HepG2 (cell line): ENCODE data around the gene CMA1. TPM values are rescaled to one million over a fixed set of nuclear protein-coding genes. Genes with fewer than 3 reads are reported as not detected.
"Not testable (repeated sequence)": the region's sequence is repeated elsewhere in the genome, so short reads cannot be mapped to it uniquely, and the experiment has no call there.

ENCODE experiments used
- ATAC-seq: fragments of 200-7000 bp; cut with Tn5 transposase; 3 replicates; pipeline ENCODE4 v1.9.1; 2020; ENCODE audit warnings: mild to moderate bottlenecking, moderate library complexity
- BruUV-seq: library from RNA; stranded (reverse); fragments of 400-500 nt; replicated peaks from 2 replicates; lab custom pipeline; 2021; lab: Mats Ljungman, UMichigan
- CTCF ChIA-PET: fragments of 300-600 bp; formaldehyde crosslinking; extraction: SDS; loops from one replicate; lab custom pipeline; 2021; ENCODE audit warnings: low total read pairs, inconsistent platforms, low intra/inter-chr PET ratio; lab: Yijun Ruan, JAX
- POLR2A ChIA-PET: fragments of 350-600 bp; sonication (Branson Sonifier 250); formaldehyde crosslinking; loops from one replicate; lab custom pipeline; 2020; ENCODE audit warnings: antibody characterized with exemption, inconsistent platforms; lab: Yijun Ruan, JAX
- DNase-seq: peaks from one replicate; pipeline ENCODE4 v3.0.0-alpha.2; 2015; ENCODE audit warnings: low spot score
- FAIRE-seq: peaks from 3 replicates; lab custom pipeline; 2011; peaks lifted over from hg19 to GRCh38; lab: Jason Lieb, UNC
- H2AFZ ChIP-seq: one replicate; pipeline ENCODE4 v1.6.1; 2011; ENCODE audit warnings: low read length, inconsistent platforms
- H3K27ac ChIP-seq: fragments of 300-600 bp; 3 replicates; pipeline ENCODE4 v1.8.0; 2011; ENCODE audit warnings: mixed run types, mild to moderate bottlenecking, mixed read lengths, low read length, inconsistent platforms; ENCODE audit not compliant: insufficient read depth; ENCODE audit errors: extremely low read length
- H3K27me3 ChIP-seq, 2 experiments: fragments of 200-600 bp in 1 of 2; 2 replicates in 1 of 2; 3 replicates in 1 of 2; pipeline versions ENCODE4 v1.6.0 to v1.8.0; 2011; ENCODE audit warnings: low read length in 2 of 2, mild to moderate bottlenecking in 2 of 2, moderate library complexity in 2 of 2, inconsistent platforms in 1 of 2; ENCODE audit not compliant: insufficient read depth in 2 of 2, control insufficient read depth in 1 of 2
- H3K36me3 ChIP-seq, 2 experiments: fragments of 200-600 bp in 1 of 2; replicated peaks in 1 of 2; 2 replicates in 1 of 2; 3 replicates in 1 of 2; pipeline versions ENCODE4 v1.5.1 to v1.8.0; 2011; ENCODE audit warnings: low read length in 2 of 2, inconsistent platforms in 1 of 2; ENCODE audit not compliant: insufficient read depth in 2 of 2, control insufficient read depth in 1 of 2
- H3K4me1 ChIP-seq: 2 replicates; pipeline ENCODE4 v1.5.1; 2012; ENCODE audit warnings: low read length, inconsistent platforms; ENCODE audit not compliant: insufficient read depth
- H3K4me2 ChIP-seq: 2 replicates; pipeline ENCODE4 v1.6.0; 2011; ENCODE audit warnings: low read depth, low read length, inconsistent platforms
- H3K4me3 ChIP-seq, 3 experiments: fragments of 200-600 bp in 1 of 3; sonication (generic), shearing (Covaris generic) in 1 of 3; replicated peaks in 1 of 3; 2 replicates each; pipeline ENCODE4 v1.5.1; 2011 to 2016; ENCODE audit warnings: low read length in 3 of 3, inconsistent platforms in 2 of 3, low read depth in 2 of 3, mild to moderate bottlenecking in 2 of 3, control low read depth in 1 of 3, mixed read lengths in 1 of 3; ENCODE audit not compliant: insufficient read depth in 1 of 3
- H3K79me2 ChIP-seq: one replicate; pipeline ENCODE4 v1.6.1; 2011; ENCODE audit warnings: low read length, inconsistent platforms; ENCODE audit not compliant: insufficient read depth
- H3K9ac ChIP-seq: 2 replicates; pipeline ENCODE4 v1.6.0; 2011; ENCODE audit warnings: mild to moderate bottlenecking, low read depth, low read length, inconsistent platforms; ENCODE audit not compliant: insufficient read depth
- H3K9me3 ChIP-seq: 2 replicates; pipeline ENCODE4 v1.5.1; 2012; ENCODE audit warnings: mild to moderate bottlenecking, low read length
- H4K20me1 ChIP-seq: 2 replicates; pipeline ENCODE4 v1.6.0; 2011; ENCODE audit warnings: inconsistent platforms, mild to moderate bottlenecking, low read length, moderate library complexity; ENCODE audit not compliant: insufficient read depth
- ATF7 ChIP-seq, 2 experiments: fragments of 450-650 bp in 1 of 2; sonication (generic) in 1 of 2; formaldehyde crosslinking in 1 of 2; IDR thresholded peaks; 2 replicates each; pipeline versions ENCODE4 v1.4.0 to v1.6.1; 2016 to 2020; ENCODE audit warnings: antibody characterized with exemption in 1 of 2, mild to moderate bottlenecking in 1 of 2, missing genetic modification reagents in 1 of 2
- CREB1 ChIP-seq, 2 experiments: fragments of 450-650 bp in 1 of 2; IDR thresholded peaks; 2 replicates each; pipeline ENCODE4 v1.6.1; 2016 to 2017; ENCODE audit warnings: control low read depth in 1 of 2, mild to moderate bottlenecking in 1 of 2, missing compliant biosample characterization in 1 of 2, missing genetic modification characterization in 1 of 2
- ZNF703 ChIP-seq: sonication (generic); formaldehyde crosslinking; IDR thresholded peaks from 2 replicates; pipeline ENCODE4 v1.5.1; 2020; ENCODE audit warnings: missing genetic modification reagents, mild to moderate bottlenecking, moderate library complexity, borderline replicate concordance
- WGBS: methylation state at CpG from one replicate; pipeline ENCODE4 v1.1.6; 2017; ENCODE audit warnings: low lambda C conversion rate; 5-methylcytosine and 5-hydroxymethylcytosine counted together
- in situ Hi-C: cut with HindIII; loops from 2 replicates; pipeline ENCODE4 v1.10.0; 2017; ENCODE audit warnings: low pct_unique_long_range_greater_than_20kb; ENCODE audit not compliant: extremely low pct_ligation_motif_present
- intact Hi-C: fragments of 100-400 bp; cut with micrococcal nuclease; formaldehyde crosslinking; loops from one replicate; pipeline ENCODE4 v1.10.0; 2022; ENCODE audit not compliant: unreplicated experiment
- polyA plus RNA-seq, 8 experiments: library from polyadenylated mRNA; depleted of rRNA in 3 of 8; stranded (reverse) in 7 of 8; unstranded in 1 of 8; fragments of >200 nt; fragmentation: Illumina TruSeq in 4 of 8; extraction: Trizol in 4 of 8; gene quantifications; 2 replicates each; pipeline versions ENCODE4 v1.2.1 to v1.2.3, GENCODE V29; 2011 to 2016; ENCODE audit warnings: low read depth in 4 of 8, missing spikeins in 1 of 8, mixed read lengths in 1 of 8; ENCODE audit not compliant: insufficient read depth in 1 of 8
- total RNA-seq, 5 experiments: library from RNA; depleted of rRNA; stranded (reverse); fragments of >200 nt; fragmentation: Illumina TruSeq; extraction: Trizol; gene quantifications; 2 replicates each; pipeline ENCODE4 v1.2.3, GENCODE V29; 2016; ENCODE audit warnings: low read depth in 1 of 5

The CMA1 gene
- total and polyA plus RNA-seq, 2 of the 13 experiments (the other 11 are each of a cell fraction or from before 2014, with no cell fraction given) = not detected

DNA sequence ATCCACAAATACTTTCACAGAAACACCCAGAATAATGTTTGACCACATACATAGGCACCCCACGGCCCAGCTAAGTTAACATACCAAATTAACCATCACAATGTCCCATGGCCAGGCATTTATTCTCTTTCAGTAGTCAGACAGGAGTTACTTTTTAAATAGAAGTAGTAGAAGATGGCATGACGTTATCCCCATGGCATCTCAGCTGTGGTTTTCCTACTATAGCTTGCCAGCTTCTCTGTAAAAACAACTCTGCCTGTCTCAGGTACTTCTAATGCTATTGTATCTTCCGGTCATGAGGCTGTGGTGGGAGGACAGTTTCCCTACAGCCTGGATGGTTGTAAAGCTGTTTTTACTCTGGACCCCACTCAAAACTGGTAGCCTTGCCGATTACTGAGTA, 48.7 kb upstream of the CMA1 start:
- DNase-seq = no peak
- no peak overlapping the region for H3K4me2 ChIP-seq
- no peak overlapping the region for H3K4me3 ChIP-seq
- no peak overlapping the region for H3K9ac ChIP-seq
- BruUV-seq = no TSS peak
- no peak overlapping the region for H3K27ac ChIP-seq
- no peak for ATAC-seq
- no peak overlapping the region for H2AFZ ChIP-seq
- H3K79me2 ChIP-seq = no peaks in the 10 kb centered on the region
- H4K20me1 ChIP-seq = no peaks in the 10 kb centered on the region
- no peaks in the 10 kb centered on the region for H3K9me3 ChIP-seq
- ChIA-PET CTCF (no interaction called here), POLR2A (no interaction called here)
- 16% methylated on average over 4 of the region's 4 CpGs for WGBS
- intact Hi-C loops = no loop called here
- no peaks in the 10 kb centered on the region for H3K4me1 ChIP-seq
- FAIRE-seq = no peak
- in situ Hi-C loops = no loop called here
- H3K36me3 ChIP-seq = no peaks in the 10 kb centered on the region
- H3K27me3 ChIP-seq = no peaks in the 10 kb centered on the region; a peak in 1 of 5 replicates
- peak; percentile 53; the same call in 1 of the 2 replicates for TF ChIP-seq ATF7 (IDR thresholded peaks at IDR 0.05)
- TF ChIP-seq ATF7 (CRISPR knock-in tag; IDR thresholded peaks at IDR 0.05) = no peak
- no peak for TF ChIP-seq CREB1 (IDR thresholded peaks at IDR 0.05)
- no peak for TF ChIP-seq CREB1 (CRISPR knock-in tag; IDR thresholded peaks at IDR 0.05)

DNA sequence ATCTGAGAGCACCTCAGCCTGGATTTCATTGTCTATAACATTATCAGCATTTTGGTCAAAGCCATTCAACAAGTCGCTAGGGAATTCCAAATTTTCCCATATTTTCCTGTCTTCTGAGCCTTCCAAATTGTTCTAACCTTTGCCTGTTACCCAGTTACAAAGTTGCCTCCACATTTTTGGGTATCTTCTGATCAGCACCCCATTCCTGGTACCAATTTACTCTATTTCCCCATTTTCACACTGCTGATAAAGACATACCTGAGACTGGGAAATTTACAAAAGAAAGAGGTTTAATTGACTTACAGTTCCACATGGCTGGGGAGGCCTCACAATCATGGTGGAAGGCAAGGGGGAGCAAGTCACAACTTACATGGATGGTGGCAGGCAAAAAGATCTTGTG, 41.0 kb upstream of the CMA1 start:
- H3K9ac ChIP-seq, H3K4me3 ChIP-seq, FAIRE-seq, H3K27ac ChIP-seq, DNase-seq, CTCF ChIA-PET, in situ Hi-C loops, H3K79me2 ChIP-seq, H4K20me1 ChIP-seq, BruUV-seq: not testable (repeated sequence)
- WGBS = 2% methylated on average over 1 of the region's 1 CpG
- peaks cover 36% of the 10 kb centered on the region for H3K9me3 ChIP-seq
- TF ChIP-seq ZNF703 (CRISPR knock-in tag) = 0 out of 2 replicates have a peak, but pooled peaks have one; percentile 36
- TF ChIP-seq, all 625 proteins: peak for 1; not testable (repeated sequence) for 624
- H3K4me2 ChIP-seq, H3K36me3 ChIP-seq, POLR2A ChIA-PET, H3K27me3 ChIP-seq, intact Hi-C loops, ATAC-seq, H2AFZ ChIP-seq, H3K4me1 ChIP-seq: not testable (repeated sequence)
